GM12878 (cell line): ENCODE measurements around the gene EFCAB7.

Source experiments
- CHD4 ChIP-seq: fragments of 200-600 bp; sonication (generic); IDR thresholded peaks from 2 replicates; pipeline ENCODE4 v1.6.1; 2016; ENCODE audit warnings: mild to moderate bottlenecking
- CTCF ChIP-seq, 3 experiments: IDR thresholded peaks in 2 of 3; conservative IDR thresholded peaks in 1 of 3; 2 replicates each; pipeline ENCODE4 v1.5.1; 2011; ENCODE audit warnings: low read depth in 3 of 3, low read length in 3 of 3, mild to moderate bottlenecking in 3 of 3, control low read depth in 2 of 3, moderate library complexity in 2 of 3, inconsistent platforms in 1 of 3, mixed read lengths in 1 of 3; ENCODE audit not compliant: control insufficient read depth in 2 of 3, insufficient read depth in 1 of 3; ENCODE audit errors: extremely low read depth in 1 of 3
- JUND ChIP-seq: IDR thresholded peaks from 2 replicates; pipeline ENCODE4 v1.6.1; 2012; ENCODE audit warnings: low read depth, mild to moderate bottlenecking, low read length, improper control_type of control experiment, moderate library complexity
- ZBTB33 ChIP-seq: fragments of 450-650 bp; IDR thresholded peaks from 2 replicates; pipeline ENCODE4 v1.6.1; 2017; ENCODE audit warnings: mild to moderate bottlenecking

DNA sequence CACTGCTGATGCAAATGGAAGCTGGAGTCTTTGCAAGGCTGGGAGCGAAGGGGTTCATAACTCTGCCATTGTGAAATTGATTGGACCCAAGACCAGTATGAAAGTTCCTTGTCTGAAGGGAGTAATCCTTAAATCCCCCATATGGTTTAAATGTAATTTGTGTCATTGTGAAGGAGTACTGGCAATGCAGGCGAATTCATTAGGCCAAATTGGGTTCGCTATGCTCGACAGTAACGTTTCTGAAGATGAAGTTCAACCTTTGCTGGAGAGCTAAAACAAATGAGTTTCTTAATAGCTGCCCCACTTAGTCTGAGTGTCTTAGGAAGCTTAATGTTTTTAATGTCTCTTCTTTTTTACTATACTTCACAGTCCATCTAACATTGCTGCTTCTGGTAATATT is 97.3 kb downstream of the EFCAB7 start:
- TF ChIP-seq CTCF (IDR thresholded peaks at IDR 0.05 in 2 of 3, conservative IDR thresholded peaks at IDR 0.05 in 1 of 3; ENCODE audit: control insufficient read depth in 2 of 3, extremely low read depth in 1 of 3, insufficient read depth in 1 of 3, low read depth in 3 of 3, low read length in 3 of 3) (no peak), ZBTB33 (no peak), CHD4 (no peak), JUND (no peak)
